Measurements from ENCODE around the gene PMF1. TPM values are rescaled to one million over a fixed set of nuclear protein-coding genes. Genes with fewer than 3 reads are reported as not detected.
"Not testable (repeated sequence)": the region's sequence is repeated elsewhere in the genome, so short reads cannot be mapped to it uniquely, and the experiment has no call there.

Gene PMF1
- total RNA-seq, 2 experiments from 2014 or later: 99.5 to 105 TPM

- Mint-ChIP-seq H3K4me3 (no peak overlapping the region), H3K4me1 (ENCODE audit: low read depth) (peaks cover 58% of the 10 kb centered on the region), H3K27ac (no peak overlapping the region), H3K9me3 (no peaks in the 10 kb centered on the region), H3K27me3 (no peaks in the 10 kb centered on the region), H3K36me3 (peaks cover 56% of the 10 kb centered on the region)
- intact Hi-C loops (cut with micrococcal nuclease): no loop called here
- CTCF ChIA-PET: interaction anchor here (1.5 to 6.2 kb wide), 4 partner anchors 13 to 71 kb away, joined by 3 to 56 read pairs (median 10); partner anchors contain the start of gene PMF1
- POLR2A ChIA-PET: interaction anchor here (2.4 to 6.5 kb wide), 3 partner anchors 10 to 18 kb away, joined by 6 to 62 read pairs (median 27); partner anchors contain the start of gene PMF1
- DNase-seq: peak; percentile 49
Measured at GRCh38 chr1:156200044-156200443, 12.8 kb upstream of the PMF1 start.

- Mint-ChIP-seq H3K4me3 (no peak overlapping the region), H3K9me3 (no peaks in the 10 kb centered on the region), H3K27me3 (no peaks in the 10 kb centered on the region), H3K27ac (no peak overlapping the region), H3K36me3 (peaks cover 44% of the 10 kb centered on the region), H3K4me1 (ENCODE audit: low read depth) (peaks cover 33% of the 10 kb centered on the region)
- POLR2A ChIA-PET: interaction anchor here (1.1 kb wide), 1 partner anchor 20 kb away, joined by 3 read pairs; no protein-coding TSS in a partner anchor
- no peak for DNase-seq
- intact Hi-C loops (cut with micrococcal nuclease): no loop called here
- CTCF ChIA-PET: interaction anchor here (1.0 to 1.4 kb wide), 3 partner anchors 22 to 62 kb away, joined by 3 to 4 read pairs (median 3); no protein-coding TSS in a partner anchor
Measured at GRCh38 chr1:156203331-156203730, 9.5 kb upstream of the PMF1 start.

DNA sequence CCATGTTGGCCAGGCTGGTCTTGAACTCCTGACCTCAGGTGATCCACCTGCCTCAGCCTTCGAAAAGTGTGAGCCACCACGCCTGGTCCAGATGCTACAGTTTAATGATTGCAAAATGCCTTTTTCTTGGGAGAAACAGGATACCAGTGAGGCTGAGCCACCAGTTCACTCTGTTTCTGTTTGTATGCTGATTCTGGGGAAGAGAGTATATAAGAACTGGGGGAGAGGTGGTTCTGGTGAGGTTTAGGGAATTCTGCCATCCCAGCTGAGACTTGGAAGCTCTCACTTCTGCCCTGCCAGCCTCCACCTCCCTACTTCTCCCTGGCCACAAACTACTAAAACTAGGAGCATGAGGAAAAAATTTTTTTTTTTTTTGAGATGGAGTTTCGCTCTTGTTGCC lies 8.1 kb upstream of the PMF1 start:
- CTCF ChIA-PET: no interaction called here
- Mint-ChIP-seq H3K27ac (peak overlapping the region; percentile 35), H3K9me3 (no peaks in the 10 kb centered on the region), H3K4me3 (no peak overlapping the region), H3K27me3 (no peaks in the 10 kb centered on the region), H3K4me1 (ENCODE audit: low read depth) (peaks cover 22% of the 10 kb centered on the region), H3K36me3 (peaks cover 44% of the 10 kb centered on the region)
- POLR2A ChIA-PET: no interaction called here
- DNase-seq: no peak
- intact Hi-C loops (cut with micrococcal nuclease): no loop called here

GRCh38 chr1:156211243-156211642 lies 1.6 kb upstream of the PMF1 start:
- DNase-seq: no peak
- no peaks in the 10 kb centered on the region for H3K27me3 Mint-ChIP-seq
- peaks cover 63% of the 10 kb centered on the region for H3K36me3 Mint-ChIP-seq
- ChIA-PET CTCF (interaction anchor here (1.5 to 5.4 kb wide), 2 partner anchors 14 to 70 kb away, joined by 3 to 78 read pairs; no protein-coding TSS in a partner anchor), POLR2A (interaction anchor here (0.6 to 5.2 kb wide), 4 partner anchors 10 to 15 kb away, joined by 3 to 85 read pairs (median 4); no protein-coding TSS in a partner anchor)
- intact Hi-C loops (cut with micrococcal nuclease): loop anchor here (5.0 kb wide), 1 partner anchor 291 kb away; the partner anchor contains the start of gene MEF2D
- H3K4me1 Mint-ChIP-seq (ENCODE audit: low read depth): peaks cover 28% of the 10 kb centered on the region
- no peak overlapping the region for H3K4me3 Mint-ChIP-seq
- H3K9me3 Mint-ChIP-seq: no peaks in the 10 kb centered on the region
- peak overlapping the region; percentile 96 for H3K27ac Mint-ChIP-seq

GRCh38 chr1:156212130-156212529 lies 677 bp upstream of the PMF1 start:
- CTCF ChIA-PET: interaction anchor here (0.6 to 5.4 kb wide), 10 partner anchors 10 to 1039 kb away, joined by 3 to 78 read pairs (median 4); partner anchors contain the start of genes KRTCAP2 and SLC25A44
- H3K36me3 Mint-ChIP-seq: peaks cover 60% of the 10 kb centered on the region
- no peak for DNase-seq
- POLR2A ChIA-PET: interaction anchor here (0.8 to 5.2 kb wide), 12 partner anchors 12 to 289 kb away, joined by 3 to 85 read pairs (median 14); partner anchors contain the start of genes SLC25A44 and SMG5
- H3K27ac Mint-ChIP-seq: peak overlapping the region; percentile 96
- peaks cover 33% of the 10 kb centered on the region for H3K4me1 Mint-ChIP-seq (ENCODE audit: low read depth)
- no peaks in the 10 kb centered on the region for H3K9me3 Mint-ChIP-seq
- intact Hi-C loops (cut with micrococcal nuclease): loop anchor here (2.0 to 5.0 kb wide), 2 partner anchors 71 to 290 kb away; partner anchors contain the start of genes MEF2D and SMG5
- peak overlapping the region; percentile 76 for H3K4me3 Mint-ChIP-seq
- no peaks in the 10 kb centered on the region for H3K27me3 Mint-ChIP-seq

DNA sequence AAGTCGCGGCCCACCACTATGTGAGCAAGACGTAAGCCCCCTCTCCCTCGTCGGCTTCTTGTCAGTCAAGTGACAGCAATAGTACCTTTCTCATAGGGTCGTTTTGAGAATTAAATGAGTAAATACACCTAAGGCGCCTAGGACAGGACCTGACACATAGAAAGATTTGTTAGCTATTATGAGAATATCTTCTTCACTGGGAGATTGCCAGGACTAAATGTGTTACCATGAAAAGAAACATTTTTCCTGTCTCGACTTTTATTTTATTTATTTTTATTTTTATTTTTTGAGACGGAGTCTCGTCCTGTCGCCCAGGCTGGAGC lies 798 bp downstream of the PMF1 start:
- POLR2A ChIA-PET: interaction anchor here (0.6 to 5.2 kb wide), 12 partner anchors 11 to 183 kb away, joined by 3 to 85 read pairs (median 14); partner anchors contain the start of genes LMNA, SEMA4A, SLC25A44 and SMG5
- Mint-ChIP-seq H3K27ac (peak overlapping the region; percentile 96), H3K4me3 (peak overlapping the region; percentile 76), H3K27me3 (no peaks in the 10 kb centered on the region), H3K9me3 (no peaks in the 10 kb centered on the region), H3K4me1 (ENCODE audit: low read depth) (peaks cover 41% of the 10 kb centered on the region), H3K36me3 (peaks cover 56% of the 10 kb centered on the region)
- DNase-seq: no peak
- intact Hi-C loops (cut with micrococcal nuclease): loop anchor here (1.0 to 5.0 kb wide), 4 partner anchors 10 to 289 kb away; partner anchors contain the start of genes MEF2D and SMG5
- CTCF ChIA-PET: interaction anchor here (0.7 to 5.4 kb wide), 8 partner anchors 12 to 147 kb away, joined by 3 to 78 read pairs (median 8); partner anchors contain the start of gene SLC25A44

- intact Hi-C loops (cut with micrococcal nuclease): loop anchor here (1.0 to 5.0 kb wide), 2 partner anchors 21 to 288 kb away; partner anchors contain the start of gene MEF2D
- Mint-ChIP-seq H3K27me3 (no peaks in the 10 kb centered on the region), H3K4me3 (peak overlapping the region; percentile 76), H3K36me3 (peaks cover 52% of the 10 kb centered on the region), H3K9me3 (peaks cover 1% of the 10 kb centered on the region), H3K27ac (peak overlapping the region; percentile 96), H3K4me1 (ENCODE audit: low read depth) (peaks cover 43% of the 10 kb centered on the region)
- CTCF ChIA-PET: interaction anchor here (1.2 to 5.4 kb wide), 4 partner anchors 11 to 117 kb away, joined by 7 to 78 read pairs (median 8); no protein-coding TSS in a partner anchor
- POLR2A ChIA-PET: interaction anchor here (0.6 to 5.2 kb wide), 12 partner anchors 10 to 303 kb away, joined by 3 to 85 read pairs (median 14); partner anchors contain the start of genes LMNA, SEMA4A and SLC25A44
- peak; percentile 74 for DNase-seq
Measured at GRCh38 chr1:156214024-156214748, 1.4 kb downstream of the PMF1 start.

DNA sequence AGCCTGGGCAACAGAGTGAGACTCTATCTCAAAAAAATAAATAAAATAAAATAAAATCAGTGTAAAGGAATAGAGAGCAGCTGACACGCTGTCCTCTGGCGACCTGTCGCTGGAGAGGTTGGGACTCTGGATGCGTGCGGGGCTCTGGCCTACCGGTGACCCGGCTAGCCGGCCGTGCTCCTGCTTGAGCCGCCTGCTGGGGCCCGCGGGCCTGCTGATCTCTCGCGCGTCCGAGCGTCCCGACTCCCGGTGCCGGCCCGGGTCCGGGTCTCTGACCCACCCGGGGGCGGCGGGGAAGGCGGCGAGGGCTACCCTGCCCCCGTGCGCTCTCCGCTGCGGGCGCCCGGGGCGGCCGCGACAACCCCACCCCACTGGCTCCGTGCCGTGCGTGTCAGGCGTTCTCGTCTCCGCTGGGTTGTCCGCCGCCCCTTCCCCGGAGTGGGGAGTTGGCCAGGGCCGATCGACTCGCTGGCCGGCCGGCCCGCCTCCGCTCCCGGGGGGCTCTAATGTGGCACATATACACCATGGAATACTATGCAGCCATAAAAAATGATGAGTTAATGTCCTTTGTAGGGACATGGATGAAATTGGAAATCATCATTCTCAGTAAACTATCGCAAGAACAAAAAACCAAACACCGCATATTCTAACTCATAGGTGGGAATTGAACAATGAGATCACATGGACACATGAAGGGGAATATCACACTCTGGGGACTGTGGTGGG lies 3.7 kb downstream of the PMF1 start:
- H3K9me3 Mint-ChIP-seq; DNase-seq; intact Hi-C loops (cut with micrococcal nuclease); H3K27me3 Mint-ChIP-seq: not testable (repeated sequence)
- ChIA-PET CTCF (interaction anchor here (2.6 kb wide), 1 partner anchor 119 kb away, joined by 8 read pairs; no protein-coding TSS in a partner anchor), POLR2A (interaction anchor here (4.3 to 4.6 kb wide), 2 partner anchors 18 to 119 kb away, joined by 28 to 62 read pairs; no protein-coding TSS in a partner anchor)
- H3K4me3 Mint-ChIP-seq: peak overlapping the region; percentile 20
- peaks cover 62% of the 10 kb centered on the region for H3K4me1 Mint-ChIP-seq (ENCODE audit: low read depth)
- peaks cover 57% of the 10 kb centered on the region for H3K36me3 Mint-ChIP-seq
- H3K27ac Mint-ChIP-seq: peak overlapping the region; percentile 98

GRCh38 chr1:156217871-156218270 lies 5.1 kb downstream of the PMF1 start:
- CTCF ChIA-PET: interaction anchor here (0.6 to 1.3 kb wide), 12 partner anchors 8 to 1959 kb away, joined by 3 to 11 read pairs (median 4); no protein-coding TSS in a partner anchor
- Mint-ChIP-seq H3K4me3 (peak overlapping the region; percentile 81), H3K36me3 (peaks cover 65% of the 10 kb centered on the region), H3K27me3 (no peaks in the 10 kb centered on the region), H3K4me1 (ENCODE audit: low read depth) (peaks cover 68% of the 10 kb centered on the region), H3K9me3 (peaks cover 3% of the 10 kb centered on the region), H3K27ac (peak overlapping the region; percentile 98)
- intact Hi-C loops (cut with micrococcal nuclease): loop anchor here (1.0 kb wide), 2 partner anchors 8 to 57 kb away; no protein-coding TSS in a partner anchor
- POLR2A ChIA-PET: interaction anchor here (0.7 to 3.0 kb wide), 14 partner anchors 8 to 121 kb away, joined by 3 to 27 read pairs (median 4); partner anchors contain the start of genes LMNA, SLC25A44 and SMG5
- DNase-seq: peak; percentile 64

DNA sequence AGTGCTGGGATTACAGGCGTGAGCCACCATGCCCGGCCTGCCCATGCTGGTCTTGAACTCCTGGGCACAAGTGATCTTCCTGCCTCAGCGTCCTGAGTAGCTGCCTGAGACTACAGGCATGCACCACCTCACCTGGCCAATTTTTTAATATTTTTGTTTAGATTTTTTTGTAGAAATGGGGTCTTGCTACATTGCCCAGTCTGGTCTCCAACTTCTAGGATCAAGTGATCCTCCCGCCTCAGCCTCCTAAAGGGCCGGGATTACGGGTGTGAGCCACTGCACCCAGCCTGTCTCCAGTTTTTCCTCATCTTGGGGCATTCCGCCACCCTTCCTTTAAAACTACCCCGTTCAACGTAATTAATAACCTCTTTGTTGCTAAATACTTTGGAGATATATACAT lies 7.4 kb downstream of the PMF1 start:
- Mint-ChIP-seq H3K27ac (peak overlapping the region; percentile 98), H3K36me3 (peaks cover 61% of the 10 kb centered on the region), H3K4me3 (no peak overlapping the region), H3K9me3 (peaks cover 3% of the 10 kb centered on the region), H3K27me3 (no peaks in the 10 kb centered on the region), H3K4me1 (ENCODE audit: low read depth) (peaks cover 74% of the 10 kb centered on the region)
- no peak for DNase-seq
- CTCF ChIA-PET: interaction anchor here (1.3 to 2.0 kb wide), 2 partner anchors 75 to 79 kb away, joined by 5 to 7 read pairs; no protein-coding TSS in a partner anchor
- POLR2A ChIA-PET: interaction anchor here (1.0 kb wide), 1 partner anchor 124 kb away, joined by 7 read pairs; no protein-coding TSS in a partner anchor
- intact Hi-C loops (cut with micrococcal nuclease): loop anchor here (5.0 to 10.0 kb wide), 2 partner anchors 117 to 275 kb away; partner anchors contain the start of genes CCT3, RXFP4 and TSACC
